GM18507 (cell line): ENCODE data around the gene NBEA.
"Not testable (repeated sequence)": the region's sequence is repeated elsewhere in the genome, so short reads cannot be mapped to it uniquely, and the experiment has no call there.

Source experiments
- DNase-seq: peaks from one replicate; pipeline ENCODE4 v3.0.0; 2011; ENCODE audit warnings: low read depth; ENCODE audit not compliant: insufficient read length; ENCODE audit errors: extremely low spot score
- FAIRE-seq: peaks from 2 replicates; lab custom pipeline; 2011; peaks lifted over from hg19 to GRCh38; lab: Jason Lieb, UNC

Gene NBEA

GRCh38 chr13:35347679-35348205 lies 405.7 kb downstream of the NBEA start:
- no peak for DNase-seq
- FAIRE-seq, result no peak

GRCh38 chr13:35349052-35349451 lies 407.0 kb downstream of the NBEA start:
- no peak for FAIRE-seq
- DNase-seq, result no peak

GRCh38 chr13:35349673-35350278 lies 407.7 kb downstream of the NBEA start:
- FAIRE-seq (peak; percentile 59), DNase-seq (no peak)

GRCh38 chr13:35354285-35354684 lies 412.2 kb downstream of the NBEA start:
- no peak for DNase-seq
- no peak for FAIRE-seq

GRCh38 chr13:35354882-35355281 lies 412.8 kb downstream of the NBEA start:
- FAIRE-seq, result no peak
- no peak for DNase-seq

- DNase-seq (no peak), FAIRE-seq (no peak)
These were observed 414.5 kb downstream of the NBEA start for GRCh38 chr13:35356572-35356971.

GRCh38 chr13:35365883-35366282 lies 423.8 kb downstream of the NBEA start:
- DNase-seq (no peak), FAIRE-seq (no peak)

- FAIRE-seq (no peak), DNase-seq (no peak)
These were observed 425.5 kb downstream of the NBEA start for GRCh38 chr13:35367586-35367985.

- FAIRE-seq, result no peak
- no peak for DNase-seq
These were observed 436.9 kb downstream of the NBEA start for GRCh38 chr13:35378939-35379338.

GRCh38 chr13:35379663-35380062 lies 437.6 kb downstream of the NBEA start:
- no peak for DNase-seq
- no peak for FAIRE-seq

- no peak for DNase-seq
- FAIRE-seq, result no peak
These were observed 445.7 kb downstream of the NBEA start for GRCh38 chr13:35387682-35388250.

- no peak for FAIRE-seq
- no peak for DNase-seq
These were observed 446.6 kb downstream of the NBEA start for GRCh38 chr13:35388441-35389355.

GRCh38 chr13:35389535-35389934 lies 447.5 kb downstream of the NBEA start:
- DNase-seq, result no peak

GRCh38 chr13:35392768-35393167 lies 450.7 kb downstream of the NBEA start:
- DNase-seq (no peak), FAIRE-seq (no peak)

More at GRCh38 chr13:35389535-35389934, 447.5 kb downstream of the NBEA start:
- FAIRE-seq, result no peak

GRCh38 chr13:35393886-35394285 lies 451.8 kb downstream of the NBEA start:
- FAIRE-seq (no peak), DNase-seq (no peak)

GRCh38 chr13:35408285-35408684 lies 466.2 kb downstream of the NBEA start:
- not testable (repeated sequence) for FAIRE-seq

GRCh38 chr13:35411059-35411744 lies 469.1 kb downstream of the NBEA start:
- no peak for FAIRE-seq
- DNase-seq, result no peak

More at GRCh38 chr13:35408285-35408684, 466.2 kb downstream of the NBEA start:
- DNase-seq, result not testable (repeated sequence)

- FAIRE-seq (no peak), DNase-seq (no peak)
These were observed 506.4 kb downstream of the NBEA start for GRCh38 chr13:35448465-35448864.

GRCh38 chr13:35449821-35450220 lies 507.8 kb downstream of the NBEA start:
- no peak for DNase-seq
- FAIRE-seq, result no peak

- DNase-seq (no peak), FAIRE-seq (no peak)
These were observed 513.0 kb downstream of the NBEA start for GRCh38 chr13:35455022-35455421.
